ENCODE results near the gene ATXN1.

The ATXN1 gene

DNA sequence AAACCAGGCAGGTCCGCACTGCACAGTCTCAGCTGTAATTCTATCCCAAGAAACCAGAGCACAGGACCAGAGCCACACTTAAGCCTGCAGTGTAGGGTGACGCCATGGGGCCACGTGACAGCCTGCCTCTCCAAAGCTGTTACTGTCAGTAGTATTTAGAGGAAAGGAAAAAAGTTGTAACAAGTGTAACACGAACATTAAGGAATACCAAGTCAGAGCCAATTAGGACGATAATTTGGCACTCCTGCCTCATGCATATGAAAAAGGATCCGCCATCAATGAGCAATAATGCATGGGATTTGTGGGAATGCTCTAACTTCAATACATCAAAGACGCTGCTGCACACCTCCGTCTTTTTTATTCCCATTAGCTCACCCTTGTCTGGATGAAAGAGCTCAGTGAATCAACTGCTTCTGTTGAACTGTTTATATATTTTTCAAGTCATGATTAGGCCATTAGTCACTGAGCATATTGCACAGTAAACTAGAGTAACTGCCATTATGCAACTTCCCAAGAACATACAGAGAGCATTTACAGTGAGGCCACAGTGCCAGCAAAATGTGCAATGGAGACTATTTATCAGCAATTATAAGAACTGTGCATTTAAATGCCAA is 79.9 kb downstream of the ATXN1 start:
- no peak overlapping the region for H3K9ac ChIP-seq
- peaks cover 20% of the 10 kb centered on the region for H3K4me1 ChIP-seq (ENCODE audit: low read depth, poor library complexity, severe bottlenecking)
- H3K27ac ChIP-seq: no peak overlapping the region
- H3K27me3 ChIP-seq (ENCODE audit: insufficient read depth, low read depth): no peaks in the 10 kb centered on the region
- H4K20me1 ChIP-seq (ENCODE audit: insufficient read depth): no peaks in the 10 kb centered on the region
- H3K79me2 ChIP-seq (ENCODE audit: insufficient read depth, low read depth): no peaks in the 10 kb centered on the region
- H3K36me3 ChIP-seq (ENCODE audit: insufficient read depth): no peaks in the 10 kb centered on the region
- H3K4me3 ChIP-seq (IDR thresholded peaks at IDR 0.05; ENCODE audit: insufficient read depth, low read depth, low read length): no peak overlapping the region
- no peak overlapping the region for H3K4me2 ChIP-seq
- no peak overlapping the region for H2AFZ ChIP-seq (ENCODE audit: low read depth)
- TF ChIP-seq, protein P1, sequence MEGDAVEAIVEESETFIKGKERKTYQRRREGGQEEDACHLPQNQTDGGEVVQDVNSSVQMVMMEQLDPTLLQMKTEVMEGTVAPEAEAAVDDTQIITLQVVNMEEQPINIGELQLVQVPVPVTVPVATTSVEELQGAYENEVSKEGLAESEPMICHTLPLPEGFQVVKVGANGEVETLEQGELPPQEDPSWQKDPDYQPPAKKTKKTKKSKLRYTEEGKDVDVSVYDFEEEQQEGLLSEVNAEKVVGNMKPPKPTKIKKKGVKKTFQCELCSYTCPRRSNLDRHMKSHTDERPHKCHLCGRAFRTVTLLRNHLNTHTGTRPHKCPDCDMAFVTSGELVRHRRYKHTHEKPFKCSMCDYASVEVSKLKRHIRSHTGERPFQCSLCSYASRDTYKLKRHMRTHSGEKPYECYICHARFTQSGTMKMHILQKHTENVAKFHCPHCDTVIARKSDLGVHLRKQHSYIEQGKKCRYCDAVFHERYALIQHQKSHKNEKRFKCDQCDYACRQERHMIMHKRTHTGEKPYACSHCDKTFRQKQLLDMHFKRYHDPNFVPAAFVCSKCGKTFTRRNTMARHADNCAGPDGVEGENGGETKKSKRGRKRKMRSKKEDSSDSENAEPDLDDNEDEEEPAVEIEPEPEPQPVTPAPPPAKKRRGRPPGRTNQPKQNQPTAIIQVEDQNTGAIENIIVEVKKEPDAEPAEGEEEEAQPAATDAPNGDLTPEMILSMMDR (conservative IDR thresholded peaks at IDR 0.05; ENCODE audit: low read depth, low read length): no peak

DNA sequence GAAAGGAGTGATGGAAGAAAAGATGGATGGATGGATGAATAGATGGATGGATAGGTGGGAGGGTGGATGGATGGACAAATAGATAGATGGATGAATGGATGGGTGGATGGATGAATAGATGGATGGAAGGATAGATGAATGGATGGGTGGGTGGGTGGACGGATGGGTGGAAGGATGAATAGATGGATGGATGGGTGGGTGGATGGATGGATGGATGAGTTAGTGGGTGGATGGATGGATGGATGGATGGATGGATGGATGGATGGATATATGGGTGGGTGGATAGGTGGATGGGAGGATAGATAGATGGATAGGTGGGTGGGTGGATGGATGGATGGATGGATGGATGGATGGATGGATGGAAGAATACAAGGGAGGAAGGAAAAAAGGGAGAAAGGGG is 82.2 kb downstream of the ATXN1 start:
- no peak overlapping the region for H3K4me3 ChIP-seq (IDR thresholded peaks at IDR 0.05; ENCODE audit: insufficient read depth, low read depth, low read length)
- TF ChIP-seq, protein P1 (conservative IDR thresholded peaks at IDR 0.05; ENCODE audit: low read depth, low read length): no peak
- peaks cover 8% of the 10 kb centered on the region for H3K4me1 ChIP-seq (ENCODE audit: low read depth, poor library complexity, severe bottlenecking)
- no peak overlapping the region for H2AFZ ChIP-seq (ENCODE audit: low read depth)
- H3K27ac ChIP-seq: no peak overlapping the region
- H3K9ac ChIP-seq: no peak overlapping the region
- no peaks in the 10 kb centered on the region for H4K20me1 ChIP-seq (ENCODE audit: insufficient read depth)
- no peaks in the 10 kb centered on the region for H3K27me3 ChIP-seq (ENCODE audit: insufficient read depth, low read depth)
- no peak overlapping the region for H3K4me2 ChIP-seq
- H3K79me2 ChIP-seq (ENCODE audit: insufficient read depth, low read depth): no peaks in the 10 kb centered on the region
- no peaks in the 10 kb centered on the region for H3K36me3 ChIP-seq (ENCODE audit: insufficient read depth)

DNA sequence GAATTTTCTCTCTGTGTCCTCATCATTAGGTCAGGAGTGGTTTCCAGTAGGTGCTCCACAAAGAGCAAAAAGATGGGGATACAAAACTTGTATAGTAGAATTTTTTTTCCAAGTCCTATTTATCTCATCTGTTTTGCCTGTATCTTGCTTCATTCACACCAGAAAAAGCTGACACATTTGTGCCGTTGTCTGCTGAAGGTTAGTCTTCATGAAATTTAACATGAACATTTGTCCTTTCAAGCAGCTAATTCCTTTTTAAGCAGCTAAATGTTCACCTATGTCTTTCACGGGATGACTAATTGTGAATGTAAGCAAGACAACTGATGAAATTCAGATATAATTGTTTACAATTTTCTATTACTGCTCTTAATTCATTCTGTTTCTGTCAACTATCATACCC is 83.8 kb downstream of the ATXN1 start:
- H3K4me2 ChIP-seq: no peak overlapping the region
- no peak overlapping the region for H3K27ac ChIP-seq
- H3K4me3 ChIP-seq (IDR thresholded peaks at IDR 0.05; ENCODE audit: insufficient read depth, low read depth, low read length): no peak overlapping the region
- H3K9ac ChIP-seq: no peak overlapping the region
- TF ChIP-seq, protein P1 (conservative IDR thresholded peaks at IDR 0.05; ENCODE audit: low read depth, low read length): no peak
- no peaks in the 10 kb centered on the region for H4K20me1 ChIP-seq (ENCODE audit: insufficient read depth)
- no peaks in the 10 kb centered on the region for H3K36me3 ChIP-seq (ENCODE audit: insufficient read depth)
- no peaks in the 10 kb centered on the region for H3K79me2 ChIP-seq (ENCODE audit: insufficient read depth, low read depth)
- H2AFZ ChIP-seq (ENCODE audit: low read depth): no peak overlapping the region
- no peaks in the 10 kb centered on the region for H3K27me3 ChIP-seq (ENCODE audit: insufficient read depth, low read depth)
- H3K4me1 ChIP-seq (ENCODE audit: low read depth, poor library complexity, severe bottlenecking): no peaks in the 10 kb centered on the region

DNA sequence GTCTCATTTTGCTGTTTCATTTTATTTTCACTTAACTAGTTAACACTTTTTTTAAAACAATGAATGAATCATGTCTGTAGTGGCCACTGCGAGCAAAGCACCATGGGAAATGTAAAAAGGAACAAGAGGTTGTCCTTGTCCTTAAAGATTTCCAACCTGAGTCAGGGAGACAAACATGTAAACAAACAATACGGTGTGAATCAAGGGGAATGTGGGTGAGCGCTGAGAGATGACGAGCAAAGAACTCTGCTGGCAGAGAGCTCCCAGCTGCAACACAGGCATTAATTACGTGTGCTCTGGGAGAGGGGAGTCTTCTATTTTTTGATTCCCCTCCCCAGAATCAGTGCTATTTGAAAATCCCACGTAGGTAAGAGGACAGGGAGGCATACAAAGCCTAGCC is 84.3 kb downstream of the ATXN1 start:
- no peaks in the 10 kb centered on the region for H3K27me3 ChIP-seq (ENCODE audit: insufficient read depth, low read depth)
- no peaks in the 10 kb centered on the region for H3K36me3 ChIP-seq (ENCODE audit: insufficient read depth)
- no peak overlapping the region for H2AFZ ChIP-seq (ENCODE audit: low read depth)
- no peak overlapping the region for H3K4me2 ChIP-seq
- H3K27ac ChIP-seq: no peak overlapping the region
- no peak overlapping the region for H3K4me3 ChIP-seq (IDR thresholded peaks at IDR 0.05; ENCODE audit: insufficient read depth, low read depth, low read length)
- TF ChIP-seq, protein P1 (conservative IDR thresholded peaks at IDR 0.05; ENCODE audit: low read depth, low read length): no peak
- H4K20me1 ChIP-seq (ENCODE audit: insufficient read depth): no peaks in the 10 kb centered on the region
- H3K4me1 ChIP-seq (ENCODE audit: low read depth, poor library complexity, severe bottlenecking): no peaks in the 10 kb centered on the region
- no peaks in the 10 kb centered on the region for H3K79me2 ChIP-seq (ENCODE audit: insufficient read depth, low read depth)
- H3K9ac ChIP-seq: no peak overlapping the region

Data from KMS-11 (cell line).